Vagina (tissue), 2 donors: ENCODE measurements around the gene PPP2R2C.

ENCODE experiments used
- CTCF ChIP-seq, 3 experiments: fragments of 450-650 bp in 2 of 3; fragments of 200-600 bp in 1 of 3; sonication (generic) in 1 of 3; IDR thresholded peaks; one replicate each; pipeline ENCODE4 v1.5.1; 2017 to 2019; ENCODE audit warnings: antibody characterized with exemption in 3 of 3, mild to moderate bottlenecking in 2 of 3, moderate library complexity in 2 of 3
- POLR2A ChIP-seq, 2 donors: fragments of 450-650 bp; IDR thresholded peaks; one replicate each; pipeline ENCODE4 v1.6.1; 2017; ENCODE audit warnings: antibody characterized with exemption in 2 of 2, mild to moderate bottlenecking in 2 of 2, moderate library complexity in 2 of 2

GRCh38 chr4:6420972-6421371 is 51.4 kb downstream of the PPP2R2C start:
- no peak for TF ChIP-seq POLR2A (IDR thresholded peaks at IDR 0.05)
- TF ChIP-seq CTCF (IDR thresholded peaks at IDR 0.05) = no peak
